ENCODE data around the gene RYR1. TPM values are rescaled to one million over a fixed set of nuclear protein-coding genes. Genes with fewer than 3 reads are reported as not detected.

The RYR1 gene
- total RNA-seq, 1 donor, result under 0.01 TPM

DNA sequence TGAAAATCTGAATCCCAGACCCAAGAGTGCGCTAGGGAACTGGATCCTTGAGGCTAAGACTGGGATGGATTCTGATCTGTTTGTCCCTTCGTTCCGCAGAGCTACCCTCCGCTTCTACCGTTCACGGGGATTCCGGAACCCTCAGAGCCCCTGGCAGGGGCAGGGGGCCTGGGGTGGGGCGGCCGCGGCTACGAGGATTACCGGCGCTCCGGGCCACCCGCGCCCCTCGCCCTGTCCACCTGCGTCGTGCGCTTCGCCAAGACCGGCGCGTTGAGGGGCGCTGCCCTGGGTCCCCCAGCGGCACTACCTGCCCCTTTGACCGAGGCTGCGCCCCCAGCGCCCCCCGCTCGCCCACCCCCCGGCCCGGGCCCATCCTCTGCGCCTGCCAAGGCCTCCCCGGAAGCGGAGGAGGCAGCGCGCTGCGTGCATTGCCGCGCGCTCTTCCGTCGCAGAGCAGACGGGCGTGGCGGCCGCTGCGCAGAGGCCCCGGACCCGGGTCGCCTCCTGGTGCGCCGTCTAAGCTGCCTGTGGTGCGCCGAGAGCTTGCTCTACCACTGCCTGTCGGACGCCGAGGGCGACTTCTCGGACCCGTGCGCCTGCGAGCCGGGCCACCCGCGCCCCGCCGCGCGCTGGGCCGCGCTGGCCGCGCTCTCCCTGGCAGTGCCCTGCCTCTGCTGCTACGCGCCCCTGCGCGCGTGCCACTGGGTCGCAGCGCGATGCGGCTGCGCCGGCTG lies 37.9 kb upstream of the RYR1 start:
- peaks cover 6% of the 10 kb centered on the region for H3K79me2 ChIP-seq (ENCODE audit: insufficient read depth, low read length)
- H3K27ac ChIP-seq (ENCODE audit: low read depth, low read length), result no peak overlapping the region
- no peak overlapping the region for H3K4me3 ChIP-seq (ENCODE audit: insufficient read depth, low read length)
- no peak overlapping the region for H2AFZ ChIP-seq (ENCODE audit: low read length)
- H4K20me1 ChIP-seq (ENCODE audit: insufficient read depth, low read length), result peaks cover 17% of the 10 kb centered on the region
- peaks cover 14% of the 10 kb centered on the region for H3K4me1 ChIP-seq (ENCODE audit: insufficient read depth, low read length)
- H3K36me3 ChIP-seq (ENCODE audit: insufficient read depth, low read length), result peaks cover 43% of the 10 kb centered on the region
- H3K27me3 ChIP-seq (ENCODE audit: insufficient read depth, low read length), result no peaks in the 10 kb centered on the region
- no peak overlapping the region for H3K4me2 ChIP-seq (ENCODE audit: insufficient read depth, low read length)
- peak; percentile 39 for DNase-seq (ENCODE audit: insufficient read length, low spot score, missing footprints)
- TF ChIP-seq, protein P1, sequence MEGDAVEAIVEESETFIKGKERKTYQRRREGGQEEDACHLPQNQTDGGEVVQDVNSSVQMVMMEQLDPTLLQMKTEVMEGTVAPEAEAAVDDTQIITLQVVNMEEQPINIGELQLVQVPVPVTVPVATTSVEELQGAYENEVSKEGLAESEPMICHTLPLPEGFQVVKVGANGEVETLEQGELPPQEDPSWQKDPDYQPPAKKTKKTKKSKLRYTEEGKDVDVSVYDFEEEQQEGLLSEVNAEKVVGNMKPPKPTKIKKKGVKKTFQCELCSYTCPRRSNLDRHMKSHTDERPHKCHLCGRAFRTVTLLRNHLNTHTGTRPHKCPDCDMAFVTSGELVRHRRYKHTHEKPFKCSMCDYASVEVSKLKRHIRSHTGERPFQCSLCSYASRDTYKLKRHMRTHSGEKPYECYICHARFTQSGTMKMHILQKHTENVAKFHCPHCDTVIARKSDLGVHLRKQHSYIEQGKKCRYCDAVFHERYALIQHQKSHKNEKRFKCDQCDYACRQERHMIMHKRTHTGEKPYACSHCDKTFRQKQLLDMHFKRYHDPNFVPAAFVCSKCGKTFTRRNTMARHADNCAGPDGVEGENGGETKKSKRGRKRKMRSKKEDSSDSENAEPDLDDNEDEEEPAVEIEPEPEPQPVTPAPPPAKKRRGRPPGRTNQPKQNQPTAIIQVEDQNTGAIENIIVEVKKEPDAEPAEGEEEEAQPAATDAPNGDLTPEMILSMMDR (IDR thresholded peaks at IDR 0.05; ENCODE audit: extremely low read depth, low read depth, low read length), result no peak
- H3K9me3 ChIP-seq (ENCODE audit: low read depth, low read length), result no peaks in the 10 kb centered on the region

GRCh38 chr19:38399081-38399480 lies 34.4 kb upstream of the RYR1 start:
- peaks cover 4% of the 10 kb centered on the region for H3K4me1 ChIP-seq (ENCODE audit: insufficient read depth, low read length)
- H3K36me3 ChIP-seq (ENCODE audit: insufficient read depth, low read length), result peaks cover 19% of the 10 kb centered on the region
- peak; percentile 75 for DNase-seq (ENCODE audit: insufficient read length, low spot score, missing footprints)
- H3K79me2 ChIP-seq (ENCODE audit: insufficient read depth, low read length), result no peaks in the 10 kb centered on the region
- no peak overlapping the region for H2AFZ ChIP-seq (ENCODE audit: low read length)
- peaks cover 9% of the 10 kb centered on the region for H4K20me1 ChIP-seq (ENCODE audit: insufficient read depth, low read length)
- TF ChIP-seq, protein P1 (IDR thresholded peaks at IDR 0.05; ENCODE audit: extremely low read depth, low read depth, low read length), result no peak
- no peaks in the 10 kb centered on the region for H3K9me3 ChIP-seq (ENCODE audit: low read depth, low read length)
- no peak overlapping the region for H3K4me2 ChIP-seq (ENCODE audit: insufficient read depth, low read length)
- no peaks in the 10 kb centered on the region for H3K27me3 ChIP-seq (ENCODE audit: insufficient read depth, low read length)
- H3K4me3 ChIP-seq (ENCODE audit: insufficient read depth, low read length), result no peak overlapping the region
- H3K27ac ChIP-seq (ENCODE audit: low read depth, low read length), result no peak overlapping the region

- H3K36me3 ChIP-seq (ENCODE audit: insufficient read depth, low read length), result peaks cover 15% of the 10 kb centered on the region
- H3K27ac ChIP-seq (ENCODE audit: low read depth, low read length), result no peak overlapping the region
- no peaks in the 10 kb centered on the region for H3K27me3 ChIP-seq (ENCODE audit: insufficient read depth, low read length)
- DNase-seq (ENCODE audit: insufficient read length, low spot score, missing footprints), result no peak
- TF ChIP-seq, protein P1 (IDR thresholded peaks at IDR 0.05; ENCODE audit: extremely low read depth, low read depth, low read length), result no peak
- no peak overlapping the region for H3K4me2 ChIP-seq (ENCODE audit: insufficient read depth, low read length)
- no peaks in the 10 kb centered on the region for H3K9me3 ChIP-seq (ENCODE audit: low read depth, low read length)
- peaks cover 9% of the 10 kb centered on the region for H4K20me1 ChIP-seq (ENCODE audit: insufficient read depth, low read length)
- peaks cover 4% of the 10 kb centered on the region for H3K4me1 ChIP-seq (ENCODE audit: insufficient read depth, low read length)
- H2AFZ ChIP-seq (ENCODE audit: low read length), result no peak overlapping the region
- H3K79me2 ChIP-seq (ENCODE audit: insufficient read depth, low read length), result no peaks in the 10 kb centered on the region
- no peak overlapping the region for H3K4me3 ChIP-seq (ENCODE audit: insufficient read depth, low read length)
Observed at GRCh38 chr19:38399537-38399936, 34.0 kb upstream of the RYR1 start.

DNA sequence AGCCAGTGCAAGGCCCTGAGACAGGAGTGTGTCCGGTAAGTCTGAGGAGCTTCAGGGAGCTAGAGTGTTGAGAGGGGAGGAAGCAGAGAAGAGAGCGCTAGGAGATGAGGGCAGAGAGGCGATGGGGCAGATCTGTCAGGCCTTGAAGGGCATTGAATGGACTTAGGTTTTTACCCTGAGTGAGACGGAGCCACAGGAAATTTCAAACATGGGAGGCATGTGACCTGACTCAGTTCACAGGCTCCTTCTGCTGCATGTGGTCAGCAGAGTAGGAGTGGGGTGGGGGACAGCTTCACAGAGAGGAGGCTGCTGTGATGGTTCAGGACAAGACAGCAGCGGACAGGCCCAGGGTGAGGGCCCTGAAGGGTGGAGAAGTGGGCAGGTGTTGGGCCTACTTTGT lies 33.1 kb upstream of the RYR1 start:
- Histone ChIP-seq H3K27me3 (ENCODE audit: insufficient read depth, low read length) (no peaks in the 10 kb centered on the region), H4K20me1 (ENCODE audit: insufficient read depth, low read length) (peaks cover 4% of the 10 kb centered on the region), H2AFZ (ENCODE audit: low read length) (no peak overlapping the region), H3K4me2 (ENCODE audit: insufficient read depth, low read length) (no peak overlapping the region), H3K9me3 (ENCODE audit: low read depth, low read length) (no peaks in the 10 kb centered on the region), H3K4me3 (ENCODE audit: insufficient read depth, low read length) (no peak overlapping the region), H3K36me3 (ENCODE audit: insufficient read depth, low read length) (peaks cover 14% of the 10 kb centered on the region), H3K4me1 (ENCODE audit: insufficient read depth, low read length) (peaks cover 4% of the 10 kb centered on the region), H3K79me2 (ENCODE audit: insufficient read depth, low read length) (no peaks in the 10 kb centered on the region), H3K27ac (ENCODE audit: low read depth, low read length) (no peak overlapping the region)
- TF ChIP-seq, protein P1 (IDR thresholded peaks at IDR 0.05; ENCODE audit: extremely low read depth, low read depth, low read length), result no peak
- DNase-seq (ENCODE audit: insufficient read length, low spot score, missing footprints), result peak; percentile 19
